B cell (primary cell): ENCODE measurements around the gene SLC26A1. TPM values are rescaled to one million over a fixed set of nuclear protein-coding genes. Genes with fewer than 3 reads are reported as not detected.
A peak's percentile ranks its signal among the peaks of the same experiment; 100 is the strongest.

Experiments used
- ATAC-seq: fragments of 200-7000 bp; cut with Tn5 transposase; one replicate; pipeline ENCODE4 v1.10.0; 2021; ENCODE audit warnings: low read depth, mild to moderate bottlenecking, moderate number of reproducible peaks, moderate library complexity
- CTCF ChIA-PET: fragments of 350-600 bp; sonication (Branson Sonifier 250); formaldehyde crosslinking; loops from one replicate; lab custom pipeline; 2021; ENCODE audit warnings: antibody characterized with exemption, inconsistent platforms; lab: Charles Lee
- POLR2A ChIA-PET: fragments of 350-600 bp; sonication (Branson Sonifier 250); formaldehyde crosslinking; loops from one replicate; lab custom pipeline; 2021; ENCODE audit warnings: antibody characterized with exemption; lab: Charles Lee
- DNase-seq: peaks from one replicate; pipeline ENCODE4 v3.0.0; 2013
- H2AFZ ChIP-seq: 2 replicates; pipeline ENCODE4 v1.6.1; 2012; ENCODE audit warnings: mild to moderate bottlenecking, low read depth, low read length; ENCODE audit not compliant: insufficient read depth, poor library complexity, severe bottlenecking
- H3K27ac ChIP-seq, 2 donors: 1 replicate in 1 of 2; 2 replicates in 1 of 2; pipeline ENCODE4 v1.5.1; 2012 to 2013; ENCODE audit warnings: low read length in 2 of 2, mild to moderate bottlenecking in 2 of 2, moderate library complexity in 1 of 2
- H3K27me3 ChIP-seq, 4 experiments: fragments of 200-600 bp in 1 of 4; sonication (generic) in 1 of 4; replicated peaks in 1 of 4; 1 replicate in 2 of 4; 2 replicates in 2 of 4; pipeline versions ENCODE4 v1.6.1 to v1.7.0; 2013 to 2016; ENCODE audit warnings: low read length in 3 of 4, mild to moderate bottlenecking in 2 of 4, mixed read lengths in 1 of 4, moderate library complexity in 1 of 4; ENCODE audit not compliant: insufficient read depth in 4 of 4, control insufficient read depth in 3 of 4; ENCODE audit errors: control extremely low read depth in 1 of 4
- H3K36me3 ChIP-seq, 2 experiments: replicated peaks in 1 of 2; 1 replicate in 1 of 2; 2 replicates in 1 of 2; pipeline versions ENCODE4 v1.6.1 to v1.7.1; 2013; ENCODE audit warnings: low read length in 1 of 2; ENCODE audit not compliant: insufficient read depth in 2 of 2, control insufficient read depth in 1 of 2; ENCODE audit errors: control extremely low read depth in 1 of 2, extremely low read depth in 1 of 2
- H3K4me1 ChIP-seq, 2 donors: fragments of 200-600 bp in 1 of 2; sonication (generic) in 1 of 2; 1 replicate in 1 of 2; 2 replicates in 1 of 2; pipeline versions ENCODE4 v1.5.1 to v1.6.1; 2013 to 2017; ENCODE audit warnings: low read length in 2 of 2; ENCODE audit not compliant: control insufficient read depth in 2 of 2, insufficient read depth in 2 of 2
- H3K4me2 ChIP-seq: replicated peaks from 2 replicates; pipeline ENCODE3; 2012; ENCODE audit warnings: mild to moderate bottlenecking, low read depth, low read length; ENCODE audit not compliant: poor library complexity, severe bottlenecking
- H3K4me3 ChIP-seq, 5 experiments: fragments of 200-600 bp in 1 of 5; sonication (generic) in 1 of 5; 1 replicate in 3 of 5; 2 replicates in 2 of 5; pipeline versions ENCODE4 v1.5.1 to v1.7.0; 2011 to 2016; ENCODE audit warnings: low read length in 4 of 5, mild to moderate bottlenecking in 4 of 5, low read depth in 2 of 5, control low read depth in 1 of 5, moderate library complexity in 1 of 5; ENCODE audit not compliant: insufficient read depth in 1 of 5; ENCODE audit errors: control extremely low read depth in 1 of 5, extremely low read depth in 1 of 5
- H3K79me2 ChIP-seq: fragments of 200-600 bp; sonication (generic); one replicate; pipeline ENCODE4 v1.6.0; 2016; ENCODE audit warnings: low read length; ENCODE audit not compliant: control insufficient read depth, insufficient read depth
- H3K9ac ChIP-seq: fragments of 200-600 bp; sonication (generic); 2 replicates; pipeline ENCODE4 v1.6.1; 2017; ENCODE audit warnings: mild to moderate bottlenecking, low read length, moderate library complexity
- H3K9me3 ChIP-seq, 3 donors: one replicate each; pipeline versions ENCODE4 v1.6.1 to v1.7.1; 2013; ENCODE audit warnings: low read length in 2 of 3; ENCODE audit not compliant: control insufficient read depth in 2 of 3, insufficient read depth in 1 of 3; ENCODE audit errors: control extremely low read depth in 1 of 3
- H4K20me1 ChIP-seq: 2 replicates; pipeline ENCODE4 v1.6.0; 2012; ENCODE audit warnings: mild to moderate bottlenecking, low read length; ENCODE audit not compliant: insufficient read depth, control insufficient read depth, poor library complexity, severe bottlenecking
- H3K27ac Mint-ChIP-seq: one replicate; pipeline ENCODE4 v1.8.0; 2021; ENCODE audit warnings: mixed read lengths
- H3K27me3 Mint-ChIP-seq: one replicate; pipeline ENCODE4 v1.8.0; 2021; ENCODE audit warnings: mixed read lengths
- H3K4me1 Mint-ChIP-seq: one replicate; pipeline ENCODE4 v1.8.0; 2021; ENCODE audit warnings: mixed read lengths
- H3K4me3 Mint-ChIP-seq: one replicate; pipeline ENCODE4 v1.8.0; 2021; ENCODE audit warnings: mixed read lengths
- H3K9me3 Mint-ChIP-seq: one replicate; pipeline ENCODE4 v1.8.0; 2022; ENCODE audit warnings: mixed read lengths; ENCODE audit not compliant: insufficient read depth
- CTCF ChIP-seq: fragments of 200-600 bp; IDR thresholded peaks from one replicate; pipeline ENCODE4 v1.8.0; 2022; ENCODE audit warnings: antibody characterized with exemption, mild to moderate bottlenecking
- EZH2 ChIP-seq: IDR thresholded peaks from 2 replicates; pipeline ENCODE4 v1.6.1; 2012; ENCODE audit warnings: borderline replicate concordance, low read depth, mild to moderate bottlenecking, moderate library complexity, low read length; ENCODE audit not compliant: insufficient read depth, poor library complexity, severe bottlenecking
- WGBS: methylation state at CpG from one replicate; pipeline ENCODE4 v1.1.5; 2013; ENCODE audit warnings: missing lambda C conversion rate; ENCODE audit not compliant: insufficient coverage; 5-methylcytosine and 5-hydroxymethylcytosine counted together
- intact Hi-C: fragments of 100-400 bp; cut with micrococcal nuclease; formaldehyde crosslinking; loops from one replicate; pipeline ENCODE4 v1.10.0; 2022
- polyA plus RNA-seq: library from polyadenylated mRNA; depleted of rRNA; stranded (reverse); fragments of >200 nt; gene quantifications from 2 replicates; pipeline ENCODE4 v1.2.3, GENCODE V29; 2012
- total RNA-seq, 2 donors: library from RNA; stranded (reverse); fragments of 120-200 nt in 1 of 2; gene quantifications; 1 replicate in 1 of 2; 2 replicates in 1 of 2; pipeline versions ENCODE4 v1.2.3 to v1.2.4, GENCODE V29; 2013 to 2022

The SLC26A1 gene
- total and polyA plus RNA-seq, 2 donors (not counting 1 experiment from before 2014, with no cell fraction given), result 0.03 to 1.1 TPM

GRCh38 chr4:995311-996026 is 2.3 kb upstream of the SLC26A1 start:
- H3K9me3 Mint-ChIP-seq, result no peaks in the 10 kb centered on the region
- H3K4me1 Mint-ChIP-seq, result peaks cover 26% of the 10 kb centered on the region
- Histone ChIP-seq H3K4me1 (peaks cover 13 to 22% of the 10 kb centered on the region in 2 donors), H3K4me2 (no peak overlapping the region), H3K4me3 (no peak overlapping the region), H3K36me3 (no peaks in the 10 kb centered on the region), H4K20me1 (peaks cover 8% of the 10 kb centered on the region), H3K27me3 (peaks cover 0 to 37% (median 15%) of the 10 kb centered on the region in 4 experiments), H3K27ac (no peak overlapping the region), H2AFZ (no peak overlapping the region), H3K9me3 (peaks cover 0 to 20% (median 0%) of the 10 kb centered on the region in 3 donors), H3K79me2 (no peaks in the 10 kb centered on the region), H3K9ac (no peak overlapping the region)
- no peak overlapping the region for H3K27ac Mint-ChIP-seq
- POLR2A ChIA-PET, result no interaction called here
- intact Hi-C loops, result no loop called here
- 97% methylated on average over 18 of the region's 23 CpGs for WGBS
- peaks cover 13% of the 10 kb centered on the region for H3K27me3 Mint-ChIP-seq
- ATAC-seq, result no peak
- CTCF ChIA-PET, result no interaction called here
- DNase-seq, result no peak
- no peak overlapping the region for H3K4me3 Mint-ChIP-seq
- TF ChIP-seq EZH2 (no peak), CTCF (no peak)

DNA sequence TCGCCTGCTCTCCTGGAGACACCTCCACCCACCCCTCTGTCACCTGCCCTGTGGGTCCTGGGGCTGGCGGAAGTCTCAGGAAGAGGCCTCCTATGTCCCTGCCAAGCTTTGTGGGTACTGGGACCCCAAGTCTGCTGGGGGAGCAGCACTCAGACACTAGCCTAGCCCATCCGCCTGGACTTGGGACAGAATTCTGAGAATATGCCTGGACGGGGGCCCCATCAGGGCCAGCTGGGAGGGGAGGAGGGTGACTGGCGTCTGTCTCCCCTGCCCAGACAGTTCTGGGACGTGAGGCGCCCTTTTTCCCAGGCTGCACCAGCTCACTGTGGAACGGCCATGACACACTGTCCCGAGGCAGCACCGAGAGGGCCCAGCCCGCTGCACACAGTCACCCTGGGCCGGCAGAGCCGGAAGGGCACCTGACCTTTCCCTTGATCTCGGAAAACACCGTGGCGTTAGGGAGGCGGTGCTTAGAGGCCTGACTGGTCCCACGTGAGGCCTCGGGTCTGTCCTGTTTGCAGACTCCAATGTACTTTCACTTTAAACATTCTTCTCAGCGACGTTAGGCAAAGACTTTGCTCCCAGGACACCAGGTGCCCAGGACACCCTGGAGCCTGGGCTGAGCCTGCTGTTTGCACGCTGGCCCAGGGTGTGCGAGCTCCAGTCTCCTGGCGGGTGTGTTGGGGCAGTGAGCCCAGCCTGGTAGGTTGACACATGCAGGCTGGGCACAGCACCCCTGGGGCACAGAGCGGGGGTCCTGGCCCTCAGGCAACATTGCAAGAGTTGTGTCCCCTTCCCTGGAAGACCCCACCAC is 700 bp downstream of the SLC26A1 start:
- DNase-seq (no peak), ATAC-seq (peak; percentile 28)
- no peaks in the 10 kb centered on the region for H3K36me3 ChIP-seq
- H3K4me2 ChIP-seq, result peak overlapping the region; percentile 3
- peaks cover 10% of the 10 kb centered on the region for H4K20me1 ChIP-seq
- no peak overlapping the region for H3K4me3 ChIP-seq
- H3K27ac ChIP-seq, result no peak overlapping the region
- Mint-ChIP-seq H3K9me3 (no peaks in the 10 kb centered on the region), H3K4me3 (peak overlapping the region; percentile 5), H3K27me3 (no peaks in the 10 kb centered on the region), H3K4me1 (peaks cover 10% of the 10 kb centered on the region), H3K27ac (peak overlapping the region; percentile 10)
- H3K27me3 ChIP-seq, result peaks cover 0 to 11% (median 4%) of the 10 kb centered on the region in 4 experiments
- 92% methylated on average over 25 of the region's 25 CpGs for WGBS
- ChIA-PET POLR2A (no interaction called here), CTCF (no interaction called here)
- H3K79me2 ChIP-seq, result peaks cover 4% of the 10 kb centered on the region
- H3K4me1 ChIP-seq, result peaks cover 5 to 6% of the 10 kb centered on the region in 2 donors
- intact Hi-C loops, result no loop called here
- H3K9me3 ChIP-seq, result no peaks in the 10 kb centered on the region
- H3K9ac ChIP-seq, result no peak overlapping the region
- TF ChIP-seq EZH2 (no peak), CTCF (no peak)
- no peak overlapping the region for H2AFZ ChIP-seq
